OCI-LY1 (cell line): ENCODE results near the gene RAB12.

Experiments used
- EZH2 ChIP-seq: fragments of 200-600 bp; sonication (generic), shearing (Covaris generic); IDR thresholded peaks from 2 replicates; pipeline ENCODE4 v1.8.0; 2017; ENCODE audit warnings: borderline replicate concordance, mixed run types, mild to moderate bottlenecking, antibody characterized with exemption, low read length, moderate library complexity, mixed read lengths
- TF ChIP-seq, protein P1 (sequence below): fragments of 200-600 bp; sonication (generic), shearing (Covaris generic); IDR thresholded peaks from 2 replicates; pipeline ENCODE4 v1.5.1; 2017; ENCODE audit warnings: mild to moderate bottlenecking, antibody characterized with exemption, low read length, moderate library complexity, mixed read lengths

DNA sequence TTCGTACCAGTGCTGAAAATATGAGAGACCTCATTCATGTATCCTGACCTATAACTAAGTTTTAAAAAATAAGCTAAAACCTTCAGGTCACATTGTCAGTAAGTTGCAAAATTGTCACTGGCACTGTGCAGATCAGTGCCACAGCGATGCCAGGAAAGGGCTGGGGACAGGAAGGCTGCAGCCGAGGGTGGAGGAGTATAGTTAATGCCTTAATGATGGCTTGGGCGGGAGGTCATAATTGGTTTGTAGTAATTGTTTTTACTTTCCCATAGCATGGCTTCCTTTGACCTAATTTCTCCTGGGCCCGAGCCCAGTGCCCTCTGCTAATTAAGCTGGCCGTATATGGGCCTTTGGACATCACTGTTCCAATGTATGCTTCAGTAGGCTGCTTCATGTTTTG lies 47.2 kb upstream of the RAB12 start:
- no peak for TF ChIP-seq EZH2
- TF ChIP-seq, protein P1, sequence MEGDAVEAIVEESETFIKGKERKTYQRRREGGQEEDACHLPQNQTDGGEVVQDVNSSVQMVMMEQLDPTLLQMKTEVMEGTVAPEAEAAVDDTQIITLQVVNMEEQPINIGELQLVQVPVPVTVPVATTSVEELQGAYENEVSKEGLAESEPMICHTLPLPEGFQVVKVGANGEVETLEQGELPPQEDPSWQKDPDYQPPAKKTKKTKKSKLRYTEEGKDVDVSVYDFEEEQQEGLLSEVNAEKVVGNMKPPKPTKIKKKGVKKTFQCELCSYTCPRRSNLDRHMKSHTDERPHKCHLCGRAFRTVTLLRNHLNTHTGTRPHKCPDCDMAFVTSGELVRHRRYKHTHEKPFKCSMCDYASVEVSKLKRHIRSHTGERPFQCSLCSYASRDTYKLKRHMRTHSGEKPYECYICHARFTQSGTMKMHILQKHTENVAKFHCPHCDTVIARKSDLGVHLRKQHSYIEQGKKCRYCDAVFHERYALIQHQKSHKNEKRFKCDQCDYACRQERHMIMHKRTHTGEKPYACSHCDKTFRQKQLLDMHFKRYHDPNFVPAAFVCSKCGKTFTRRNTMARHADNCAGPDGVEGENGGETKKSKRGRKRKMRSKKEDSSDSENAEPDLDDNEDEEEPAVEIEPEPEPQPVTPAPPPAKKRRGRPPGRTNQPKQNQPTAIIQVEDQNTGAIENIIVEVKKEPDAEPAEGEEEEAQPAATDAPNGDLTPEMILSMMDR = no peak
